Tibial artery (tissue), 4 donors: Measurements from ENCODE around the gene LSAMP.

Source experiments
- DNase-seq, 2 donors: peaks; one replicate each; pipeline ENCODE4 v3.0.0-alpha.2; 2019
- H3K27ac ChIP-seq, 2 donors: fragments of 200-600 bp; sonication (generic) in 1 of 2; 1 replicate in 1 of 2; 2 replicates in 1 of 2; pipeline ENCODE4 v1.5.1; 2018 to 2019; ENCODE audit warnings: mild to moderate bottlenecking in 1 of 2
- H3K27me3 ChIP-seq, 2 donors: fragments of 200-600 bp; sonication (generic) in 1 of 2; one replicate each; pipeline versions ENCODE4 v1.5.1 to v1.6.0; 2016 to 2019
- H3K36me3 ChIP-seq, 3 donors: fragments of 200-600 bp; sonication (generic) in 2 of 3; one replicate each; pipeline ENCODE4 v1.5.1; 2016 to 2019; ENCODE audit warnings: mild to moderate bottlenecking in 2 of 3
- H3K4me1 ChIP-seq, 4 donors: fragments of 200-600 bp; sonication (generic) in 2 of 4; 1 replicate in 3 of 4; 2 replicates in 1 of 4; pipeline ENCODE4 v1.5.1; 2016 to 2019
- H3K4me3 ChIP-seq, 2 donors: fragments of 200-600 bp; sonication (generic) in 1 of 2; 1 replicate in 1 of 2; 2 replicates in 1 of 2; pipeline ENCODE4 v1.5.1; 2018 to 2019; ENCODE audit warnings: mild to moderate bottlenecking in 2 of 2
- H3K9me3 ChIP-seq, 3 donors: fragments of 200-600 bp; sonication (generic) in 1 of 3; one replicate each; pipeline ENCODE4 v1.5.1; 2016 to 2019
- CTCF ChIP-seq, 2 experiments: fragments of 200-600 bp in 1 of 2; fragments of 450-650 bp in 1 of 2; IDR thresholded peaks; one replicate each; pipeline ENCODE4 v1.5.1; 2017 to 2019; ENCODE audit warnings: antibody characterized with exemption in 2 of 2, mild to moderate bottlenecking in 1 of 2, moderate library complexity in 1 of 2
- intact Hi-C: fragments of 100-400 bp; cut with DNase I; formaldehyde crosslinking; loops from one replicate; pipeline ENCODE4 v1.15.0; 2023; ENCODE audit warnings: low total_unique reads

The LSAMP gene

GRCh38 chr3:116298151-116298550 is 147.1 kb downstream of the LSAMP start:
- H3K4me1 ChIP-seq = no peaks in the 10 kb centered on the region
- H3K36me3 ChIP-seq = no peaks in the 10 kb centered on the region
- no peak overlapping the region for H3K4me3 ChIP-seq
- no peak for DNase-seq
- no peaks in the 10 kb centered on the region for H3K9me3 ChIP-seq
- no peaks in the 10 kb centered on the region for H3K27me3 ChIP-seq
- TF ChIP-seq CTCF (IDR thresholded peaks at IDR 0.05) = no peak
- no peak overlapping the region for H3K27ac ChIP-seq
- intact Hi-C loops = no loop called here

- no peak overlapping the region for H3K4me3 ChIP-seq
- no peaks in the 10 kb centered on the region for H3K4me1 ChIP-seq
- TF ChIP-seq CTCF (IDR thresholded peaks at IDR 0.05) = no peak
- no peaks in the 10 kb centered on the region for H3K27me3 ChIP-seq
- no peak for DNase-seq
- no peaks in the 10 kb centered on the region for H3K36me3 ChIP-seq
- H3K9me3 ChIP-seq = no peaks in the 10 kb centered on the region
- intact Hi-C loops = no loop called here
- no peak overlapping the region for H3K27ac ChIP-seq
Measured at GRCh38 chr3:116291141-116291540, 154.1 kb downstream of the LSAMP start.

- intact Hi-C loops = no loop called here
- Histone ChIP-seq H3K4me3 (no peak overlapping the region), H3K9me3 (no peaks in the 10 kb centered on the region), H3K27ac (no peak overlapping the region), H3K4me1 (no peaks in the 10 kb centered on the region), H3K36me3 (no peaks in the 10 kb centered on the region), H3K27me3 (no peaks in the 10 kb centered on the region)
- DNase-seq = no peak
- TF ChIP-seq CTCF (IDR thresholded peaks at IDR 0.05) = no peak
Measured at GRCh38 chr3:116288485-116288884, 156.8 kb downstream of the LSAMP start.

GRCh38 chr3:116285781-116286421 is 159.4 kb downstream of the LSAMP start:
- Histone ChIP-seq H3K27ac (no peak overlapping the region), H3K4me3 (no peak overlapping the region), H3K27me3 (no peaks in the 10 kb centered on the region), H3K36me3 (no peaks in the 10 kb centered on the region), H3K4me1 (no peaks in the 10 kb centered on the region), H3K9me3 (no peaks in the 10 kb centered on the region)
- DNase-seq = no peak
- intact Hi-C loops = no loop called here
- TF ChIP-seq CTCF (IDR thresholded peaks at IDR 0.05) = no peak

- DNase-seq = no peak
- no peak overlapping the region for H3K4me3 ChIP-seq
- H3K4me1 ChIP-seq = no peaks in the 10 kb centered on the region
- intact Hi-C loops = no loop called here
- no peak for TF ChIP-seq CTCF (IDR thresholded peaks at IDR 0.05)
- H3K36me3 ChIP-seq = no peaks in the 10 kb centered on the region
- H3K27me3 ChIP-seq = no peaks in the 10 kb centered on the region
- no peak overlapping the region for H3K27ac ChIP-seq
- H3K9me3 ChIP-seq = no peaks in the 10 kb centered on the region
Measured at GRCh38 chr3:116281313-116282143, 163.8 kb downstream of the LSAMP start.
